ENCODE data around the gene ABLIM2. TPM values are rescaled to one million over a fixed set of nuclear protein-coding genes. Genes with fewer than 3 reads are reported as not detected.

The ABLIM2 gene
- polyA plus RNA-seq, 2 of the 4 experiments (the other 2 are of a cell fraction): 0.21 to 0.40 TPM

DNA sequence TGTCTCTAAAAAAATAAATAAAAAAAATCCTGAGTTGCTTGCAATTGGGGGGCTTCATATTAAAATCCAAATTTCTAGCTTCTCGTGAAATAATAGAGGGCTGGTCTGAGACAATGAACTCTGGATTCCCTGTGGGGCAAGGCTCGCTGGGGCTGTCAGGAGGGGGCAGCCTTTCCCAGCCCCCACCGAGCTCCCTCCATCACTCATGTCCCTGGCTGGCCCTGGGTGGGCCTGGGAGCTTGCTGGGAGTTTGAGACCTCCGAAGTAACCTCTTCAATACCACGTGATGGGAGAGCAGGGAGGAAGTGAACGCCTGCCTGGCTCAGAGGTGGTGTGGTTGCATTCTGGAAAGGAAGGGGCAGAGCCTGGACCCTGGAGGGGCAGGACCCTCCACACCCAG is 164.9 kb downstream of the ABLIM2 start (continued):
- TF ChIP-seq HOXB13 (CRISPR knock-in tag; IDR thresholded peaks at IDR 0.05; ENCODE audit: low read depth) (no peak), TP53 (CRISPR knock-in tag; IDR thresholded peaks at IDR 0.05) (no peak)

DNA sequence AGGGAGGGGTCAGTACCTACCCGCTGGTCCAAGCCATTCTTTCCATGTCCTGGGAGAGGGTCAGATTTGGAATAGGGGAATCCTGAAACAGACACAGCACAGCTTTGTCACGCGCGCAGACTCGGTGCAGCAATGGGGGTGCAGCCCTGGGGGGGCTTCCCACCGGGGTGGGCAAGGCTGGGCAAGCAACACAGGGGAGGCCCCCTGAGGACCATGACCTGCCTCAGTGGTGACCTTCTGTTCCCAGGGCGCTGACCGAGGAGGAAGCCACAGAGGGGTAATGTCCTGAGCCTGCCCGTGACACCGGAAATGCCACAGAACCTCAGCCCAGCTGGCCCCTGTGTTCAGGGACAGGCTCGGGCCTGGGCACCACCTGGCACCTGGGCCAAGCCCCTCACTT is 165.8 kb downstream of the ABLIM2 start:
- FAIRE-seq: no peak
- no peaks in the 10 kb centered on the region for H3K9me3 ChIP-seq
- ChIA-PET POLR2A (no interaction called here), CTCF (interaction anchor here (1.0 to 9.4 kb wide), 4 partner anchors 91 to 190 kb away, joined by 3 to 94 read pairs (median 3); no protein-coding TSS in a partner anchor)
- no peak for ATAC-seq
- H3K4me2 ChIP-seq: no peak overlapping the region
- H3K27ac ChIP-seq: peak overlapping the region in 1 of 2 experiments; percentile 41; a peak in 1 of 6 replicates
- TF ChIP-seq, protein P1, sequence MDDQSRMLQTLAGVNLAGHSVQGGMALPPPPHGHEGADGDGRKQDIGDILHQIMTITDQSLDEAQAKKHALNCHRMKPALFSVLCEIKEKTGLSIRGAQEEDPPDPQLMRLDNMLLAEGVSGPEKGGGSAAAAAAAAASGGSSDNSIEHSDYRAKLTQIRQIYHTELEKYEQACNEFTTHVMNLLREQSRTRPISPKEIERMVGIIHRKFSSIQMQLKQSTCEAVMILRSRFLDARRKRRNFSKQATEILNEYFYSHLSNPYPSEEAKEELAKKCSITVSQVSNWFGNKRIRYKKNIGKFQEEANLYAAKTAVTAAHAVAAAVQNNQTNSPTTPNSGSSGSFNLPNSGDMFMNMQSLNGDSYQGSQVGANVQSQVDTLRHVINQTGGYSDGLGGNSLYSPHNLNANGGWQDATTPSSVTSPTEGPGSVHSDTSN (IDR thresholded peaks at IDR 0.05): no peak
- TF ChIP-seq SREBF2 (IDR thresholded peaks at IDR 0.05) (no peak), JUN (IDR thresholded peaks at IDR 0.05) (no peak), ESRRA (IDR thresholded peaks at IDR 0.05; ENCODE audit: borderline replicate concordance, low read length) (no peak), HOXA7 (CRISPR knock-in tag; IDR thresholded peaks at IDR 0.05) (no peak), CEBPB (IDR thresholded peaks at IDR 0.05) (no peak)
- TF ChIP-seq, protein P2, sequence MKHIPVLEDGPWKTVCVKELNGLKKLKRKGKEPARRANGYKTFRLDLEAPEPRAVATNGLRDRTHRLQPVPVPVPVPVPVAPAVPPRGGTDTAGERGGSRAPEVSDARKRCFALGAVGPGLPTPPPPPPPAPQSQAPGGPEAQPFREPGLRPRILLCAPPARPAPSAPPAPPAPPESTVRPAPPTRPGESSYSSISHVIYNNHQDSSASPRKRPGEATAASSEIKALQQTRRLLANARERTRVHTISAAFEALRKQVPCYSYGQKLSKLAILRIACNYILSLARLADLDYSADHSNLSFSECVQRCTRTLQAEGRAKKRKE (CRISPR knock-in tag; IDR thresholded peaks at IDR 0.05; ENCODE audit: low read depth): no peak
- 83% methylated on average over 1 of the region's 11 CpGs for WGBS (ENCODE audit: missing lambda C conversion rate)
- DNase-seq (ENCODE audit: low read depth in 1 of 2, low spot score in 1 of 2): no peak
- H3K4me1 ChIP-seq: peaks cover 9% of the 10 kb centered on the region; the same call in 2 of the 3 replicates
- no peak overlapping the region for H3K4me3 ChIP-seq

DNA sequence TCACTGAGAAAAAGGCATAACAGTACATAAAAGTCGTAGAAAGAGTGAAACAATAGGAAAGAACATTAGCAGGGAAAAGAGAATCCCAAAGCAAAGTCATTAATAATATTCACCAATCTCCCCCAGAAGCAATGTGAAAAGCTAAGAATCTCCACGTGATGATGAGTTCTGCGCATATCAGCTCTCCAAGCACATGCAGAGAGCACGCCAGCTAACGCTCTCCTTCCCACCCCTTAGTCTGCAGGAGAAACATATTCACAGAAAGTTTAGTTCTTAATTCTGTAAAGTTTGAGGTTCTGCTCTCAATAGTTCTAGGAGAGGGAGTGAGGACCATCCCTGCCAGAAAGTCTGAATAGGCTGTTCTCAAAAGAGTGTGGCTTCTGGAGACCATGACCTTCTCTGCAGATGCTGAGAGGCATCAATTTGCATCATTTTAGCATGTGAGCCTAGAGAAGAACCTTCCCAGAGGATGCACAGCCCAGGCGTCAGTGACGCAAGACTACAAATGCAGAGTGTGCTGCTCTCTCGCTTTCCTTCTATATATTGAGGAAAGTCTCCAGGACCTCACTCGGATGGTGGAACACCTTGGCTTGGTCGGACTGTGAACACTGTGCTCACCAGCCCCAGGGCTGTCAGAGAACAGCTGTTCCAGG is 167.7 kb downstream of the ABLIM2 start:
- WGBS (ENCODE audit: missing lambda C conversion rate): 85% methylated on average over 10 of the region's 10 CpGs
- CTCF ChIA-PET: interaction anchor here (0.5 to 9.4 kb wide), 2 partner anchors 188 to 211 kb away, joined by 3 to 94 read pairs; no protein-coding TSS in a partner anchor

DNA sequence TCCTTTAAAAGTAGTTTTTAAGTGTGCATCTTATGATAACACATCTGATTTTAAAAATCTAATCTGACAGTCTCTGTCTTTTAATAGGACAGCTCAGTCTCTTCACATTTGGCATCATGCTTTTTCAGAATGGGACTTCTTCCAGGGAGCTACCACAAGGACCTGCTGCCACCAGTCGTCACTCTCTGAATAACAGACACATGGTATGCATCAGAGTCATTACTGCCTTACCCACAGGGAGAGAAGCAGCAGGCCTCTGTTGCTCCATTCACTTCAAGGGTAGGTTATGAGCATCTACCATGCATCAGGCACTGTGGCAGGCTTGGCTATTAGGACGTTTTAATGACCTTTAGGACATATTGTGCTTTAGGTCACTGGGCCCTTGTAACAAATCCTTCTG is 169.0 kb downstream of the ABLIM2 start:
- no peak for DNase-seq (ENCODE audit: low read depth in 1 of 2, low spot score in 1 of 2)
- no peak overlapping the region for H3K4me2 ChIP-seq
- no peak for FAIRE-seq
- POLR2A ChIA-PET: no interaction called here
- no peaks in the 10 kb centered on the region for H3K9me3 ChIP-seq
- peaks cover 13% of the 10 kb centered on the region; the same call in 2 of the 3 replicates for H3K4me1 ChIP-seq
- no peak overlapping the region for H3K4me3 ChIP-seq
- WGBS (ENCODE audit: missing lambda C conversion rate): 23% methylated on average over 2 of the region's 2 CpGs
- CTCF ChIA-PET: interaction anchor here (9.4 kb wide), 1 partner anchor 187 kb away, joined by 94 read pairs; no protein-coding TSS in a partner anchor
- 0 out of 6 replicates have a peak overlapping the region, but pooled peaks of 1 of the 2 experiments have one; percentile 39 for H3K27ac ChIP-seq
- TF ChIP-seq, protein P3, sequence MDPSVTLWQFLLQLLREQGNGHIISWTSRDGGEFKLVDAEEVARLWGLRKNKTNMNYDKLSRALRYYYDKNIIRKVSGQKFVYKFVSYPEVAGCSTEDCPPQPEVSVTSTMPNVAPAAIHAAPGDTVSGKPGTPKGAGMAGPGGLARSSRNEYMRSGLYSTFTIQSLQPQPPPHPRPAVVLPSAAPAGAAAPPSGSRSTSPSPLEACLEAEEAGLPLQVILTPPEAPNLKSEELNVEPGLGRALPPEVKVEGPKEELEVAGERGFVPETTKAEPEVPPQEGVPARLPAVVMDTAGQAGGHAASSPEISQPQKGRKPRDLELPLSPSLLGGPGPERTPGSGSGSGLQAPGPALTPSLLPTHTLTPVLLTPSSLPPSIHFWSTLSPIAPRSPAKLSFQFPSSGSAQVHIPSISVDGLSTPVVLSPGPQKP (IDR thresholded peaks at IDR 0.05; ENCODE audit: low read depth, low read length): no peak
- no peak for TF ChIP-seq JUNB (IDR thresholded peaks at IDR 0.05)
- TF ChIP-seq CBX8 (IDR thresholded peaks at IDR 0.05): no peak
- TF ChIP-seq CHD2 (IDR thresholded peaks at IDR 0.05; ENCODE audit: low read length, partially characterized antibody): no peak
- TF ChIP-seq, protein P4, sequence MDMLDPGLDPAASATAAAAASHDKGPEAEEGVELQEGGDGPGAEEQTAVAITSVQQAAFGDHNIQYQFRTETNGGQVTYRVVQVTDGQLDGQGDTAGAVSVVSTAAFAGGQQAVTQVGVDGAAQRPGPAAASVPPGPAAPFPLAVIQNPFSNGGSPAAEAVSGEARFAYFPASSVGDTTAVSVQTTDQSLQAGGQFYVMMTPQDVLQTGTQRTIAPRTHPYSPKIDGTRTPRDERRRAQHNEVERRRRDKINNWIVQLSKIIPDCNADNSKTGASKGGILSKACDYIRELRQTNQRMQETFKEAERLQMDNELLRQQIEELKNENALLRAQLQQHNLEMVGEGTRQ (IDR thresholded peaks at IDR 0.05): no peak
- TF ChIP-seq, protein P2 (CRISPR knock-in tag; IDR thresholded peaks at IDR 0.05; ENCODE audit: low read depth): no peak
- TF ChIP-seq CEBPB (IDR thresholded peaks at IDR 0.05): no peak
- no peak for TF ChIP-seq HDAC2 (IDR thresholded peaks at IDR 0.05)
- TF ChIP-seq, protein P5, sequence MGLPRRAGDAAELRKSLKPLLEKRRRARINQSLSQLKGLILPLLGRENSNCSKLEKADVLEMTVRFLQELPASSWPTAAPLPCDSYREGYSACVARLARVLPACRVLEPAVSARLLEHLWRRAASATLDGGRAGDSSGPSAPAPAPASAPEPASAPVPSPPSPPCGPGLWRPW (IDR thresholded peaks at IDR 0.05): no peak
- TF ChIP-seq EHMT2 (IDR thresholded peaks at IDR 0.05; ENCODE audit: low read depth): no peak
- TF ChIP-seq ZFP36 (IDR thresholded peaks at IDR 0.05; ENCODE audit: borderline replicate concordance, partially characterized antibody): no peak
- no peak for TF ChIP-seq JUN (IDR thresholded peaks at IDR 0.05)
- TF ChIP-seq, protein P6, sequence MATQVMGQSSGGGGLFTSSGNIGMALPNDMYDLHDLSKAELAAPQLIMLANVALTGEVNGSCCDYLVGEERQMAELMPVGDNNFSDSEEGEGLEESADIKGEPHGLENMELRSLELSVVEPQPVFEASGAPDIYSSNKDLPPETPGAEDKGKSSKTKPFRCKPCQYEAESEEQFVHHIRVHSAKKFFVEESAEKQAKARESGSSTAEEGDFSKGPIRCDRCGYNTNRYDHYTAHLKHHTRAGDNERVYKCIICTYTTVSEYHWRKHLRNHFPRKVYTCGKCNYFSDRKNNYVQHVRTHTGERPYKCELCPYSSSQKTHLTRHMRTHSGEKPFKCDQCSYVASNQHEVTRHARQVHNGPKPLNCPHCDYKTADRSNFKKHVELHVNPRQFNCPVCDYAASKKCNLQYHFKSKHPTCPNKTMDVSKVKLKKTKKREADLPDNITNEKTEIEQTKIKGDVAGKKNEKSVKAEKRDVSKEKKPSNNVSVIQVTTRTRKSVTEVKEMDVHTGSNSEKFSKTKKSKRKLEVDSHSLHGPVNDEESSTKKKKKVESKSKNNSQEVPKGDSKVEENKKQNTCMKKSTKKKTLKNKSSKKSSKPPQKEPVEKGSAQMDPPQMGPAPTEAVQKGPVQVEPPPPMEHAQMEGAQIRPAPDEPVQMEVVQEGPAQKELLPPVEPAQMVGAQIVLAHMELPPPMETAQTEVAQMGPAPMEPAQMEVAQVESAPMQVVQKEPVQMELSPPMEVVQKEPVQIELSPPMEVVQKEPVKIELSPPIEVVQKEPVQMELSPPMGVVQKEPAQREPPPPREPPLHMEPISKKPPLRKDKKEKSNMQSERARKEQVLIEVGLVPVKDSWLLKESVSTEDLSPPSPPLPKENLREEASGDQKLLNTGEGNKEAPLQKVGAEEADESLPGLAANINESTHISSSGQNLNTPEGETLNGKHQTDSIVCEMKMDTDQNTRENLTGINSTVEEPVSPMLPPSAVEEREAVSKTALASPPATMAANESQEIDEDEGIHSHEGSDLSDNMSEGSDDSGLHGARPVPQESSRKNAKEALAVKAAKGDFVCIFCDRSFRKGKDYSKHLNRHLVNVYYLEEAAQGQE (IDR thresholded peaks at IDR 0.05): no peak
- TF ChIP-seq ZC3H11A (IDR thresholded peaks at IDR 0.05): no peak
- no peak for ATAC-seq

More for the DNA sequence above, 167.7 kb downstream of the ABLIM2 start:
- peaks cover 13% of the 10 kb centered on the region; the same call in 2 of the 3 replicates for H3K4me1 ChIP-seq
- DNase-seq (ENCODE audit: low read depth in 1 of 2, low spot score in 1 of 2) (no peak), FAIRE-seq (no peak), ATAC-seq (no peak)
- TF ChIP-seq ZSCAN20 (CRISPR knock-in tag; IDR thresholded peaks at IDR 0.05) (no peak), RAD21 (conservative IDR thresholded peaks at IDR 0.05 in 1 of 2, IDR thresholded peaks at IDR 0.05 in 1 of 2) (no peak), GATA3 (IDR thresholded peaks at IDR 0.05; ENCODE audit: borderline replicate concordance) (no peak), HEYL (CRISPR knock-in tag; IDR thresholded peaks at IDR 0.05) (no peak), POLR2A (IDR thresholded peaks at IDR 0.05; ENCODE audit: low read length) (no peak), RFX5 (IDR thresholded peaks at IDR 0.05) (no peak), PHF8 (IDR thresholded peaks at IDR 0.05; ENCODE audit: borderline replicate concordance, low read depth) (no peak)
- H3K27ac ChIP-seq: no peak overlapping the region
- H3K4me2 ChIP-seq: no peak overlapping the region
- POLR2A ChIA-PET: no interaction called here
- H3K9me3 ChIP-seq: no peaks in the 10 kb centered on the region
- no peak overlapping the region for H3K4me3 ChIP-seq
